SU-DHL-6 (cell line): ENCODE data around the gene SEC14L5.

Source experiments
- CTCF ChIP-seq: fragments of 200-600 bp; sonication (generic); IDR thresholded peaks from one replicate; pipeline ENCODE4 v1.5.1; 2017; ENCODE audit warnings: antibody characterized with exemption, mild to moderate bottlenecking, low read length, moderate library complexity; ENCODE audit not compliant: insufficient read depth, poor library complexity, severe bottlenecking
- EZH2phosphoT487 ChIP-seq: fragments of 200-600 bp; sonication (generic), shearing (Covaris generic); conservative IDR thresholded peaks from 2 replicates; pipeline ENCODE4 v1.6.1; 2018; ENCODE audit warnings: mild to moderate bottlenecking, antibody characterized with exemption, low read length, moderate library complexity, mixed read lengths

DNA sequence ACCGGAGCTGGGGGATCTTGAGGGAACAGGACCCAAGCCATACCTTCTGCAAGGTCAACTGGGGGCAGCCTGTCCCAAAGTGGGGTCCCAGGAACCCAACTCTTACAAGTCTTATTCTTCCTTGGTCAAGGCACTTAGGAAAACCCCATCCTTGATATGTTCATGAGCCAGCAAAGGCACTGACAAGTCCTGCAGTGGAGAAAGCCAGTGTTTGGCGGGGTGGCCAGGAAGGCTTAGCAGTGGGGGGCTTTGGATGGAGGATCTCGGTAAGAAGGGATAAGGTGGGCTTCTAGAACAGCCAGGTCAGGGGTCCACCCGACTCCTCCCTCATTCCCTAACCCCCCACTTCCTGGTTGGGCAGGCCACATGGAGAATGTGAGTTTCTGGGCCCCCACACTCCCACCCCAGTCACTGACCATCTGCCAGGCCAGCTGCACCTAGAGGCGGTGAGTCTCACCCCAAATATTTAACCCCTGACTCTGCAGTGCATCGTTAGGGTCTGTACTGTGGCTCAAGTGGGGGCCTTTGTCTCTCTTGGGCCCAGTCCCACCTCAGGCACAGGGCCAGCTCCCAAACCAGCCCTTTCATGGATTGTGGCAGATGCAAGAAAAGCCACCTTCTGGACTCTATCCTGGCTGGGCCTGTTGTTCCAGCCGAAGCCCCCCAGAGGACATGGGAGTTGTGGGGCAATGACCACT, 43.5 kb upstream of the SEC14L5 start:
- no peak for TF ChIP-seq CTCF
- no peak for TF ChIP-seq EZH2phosphoT487
